ENCODE data around the gene GAS5. TPM values are rescaled to one million over a fixed set of nuclear protein-coding genes. Genes with fewer than 3 reads are reported as not detected.
"Not testable (repeated sequence)": the region's sequence is repeated elsewhere in the genome, so short reads cannot be mapped to it uniquely, and the experiment has no call there.

Gene GAS5
- total RNA-seq, 1 donor from 2014 or later = 631 TPM

DNA sequence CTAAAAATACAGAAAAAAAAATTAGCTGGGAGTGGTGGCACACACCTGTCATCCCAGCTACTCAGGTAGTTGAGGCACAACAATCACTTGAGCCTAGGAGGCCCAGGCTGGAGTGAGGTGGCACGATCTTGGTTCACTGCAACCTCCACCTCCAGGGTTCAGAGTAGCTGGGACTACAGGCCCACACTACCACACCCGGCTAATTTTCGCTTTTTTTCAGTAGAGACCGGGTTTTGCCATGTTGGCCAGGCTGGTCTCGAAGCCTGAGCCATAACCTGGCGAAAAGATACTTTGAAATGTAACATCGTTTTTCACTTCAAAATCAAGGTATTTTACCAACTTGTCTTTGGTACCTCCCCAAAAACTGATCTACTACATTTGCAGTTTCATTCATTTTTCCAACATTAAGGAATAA is 6.1 kb downstream of the GAS5 start:
- H3K27me3 Mint-ChIP-seq (ENCODE audit: low read depth) = no peaks in the 10 kb centered on the region
- no peak for DNase-seq (ENCODE audit: low spot score in 2 of 2, unreplicated experiment in 2 of 2)

DNA sequence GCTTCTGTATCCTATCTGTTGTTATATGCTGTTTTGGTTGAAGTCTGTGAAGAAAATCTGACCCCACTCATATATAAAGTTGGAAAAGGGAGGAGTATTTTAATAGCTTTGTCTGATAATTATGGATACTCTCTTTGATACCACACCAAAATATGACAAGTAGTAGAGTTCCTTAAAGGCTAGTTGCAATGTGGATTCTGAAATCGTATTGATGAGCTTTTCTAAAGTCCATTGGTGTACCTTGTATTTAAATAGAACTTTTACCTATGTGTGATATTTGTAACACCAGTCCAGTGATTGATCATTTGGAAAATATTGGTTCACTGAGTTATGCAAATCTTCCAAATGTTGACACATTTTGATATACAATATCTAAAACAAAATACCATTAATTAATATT is 7.7 kb downstream of the GAS5 start:
- Mint-ChIP-seq H3K9me3 (no peaks in the 10 kb centered on the region), H3K27me3 (ENCODE audit: low read depth) (no peaks in the 10 kb centered on the region), H3K4me1 (peaks cover 9% of the 10 kb centered on the region), H3K36me3 (peaks cover 36% of the 10 kb centered on the region), H3K27ac (no peak overlapping the region), H3K4me3 (no peak overlapping the region)
- no peak for DNase-seq (ENCODE audit: low spot score in 2 of 2, unreplicated experiment in 2 of 2)
- TF ChIP-seq, protein P1, sequence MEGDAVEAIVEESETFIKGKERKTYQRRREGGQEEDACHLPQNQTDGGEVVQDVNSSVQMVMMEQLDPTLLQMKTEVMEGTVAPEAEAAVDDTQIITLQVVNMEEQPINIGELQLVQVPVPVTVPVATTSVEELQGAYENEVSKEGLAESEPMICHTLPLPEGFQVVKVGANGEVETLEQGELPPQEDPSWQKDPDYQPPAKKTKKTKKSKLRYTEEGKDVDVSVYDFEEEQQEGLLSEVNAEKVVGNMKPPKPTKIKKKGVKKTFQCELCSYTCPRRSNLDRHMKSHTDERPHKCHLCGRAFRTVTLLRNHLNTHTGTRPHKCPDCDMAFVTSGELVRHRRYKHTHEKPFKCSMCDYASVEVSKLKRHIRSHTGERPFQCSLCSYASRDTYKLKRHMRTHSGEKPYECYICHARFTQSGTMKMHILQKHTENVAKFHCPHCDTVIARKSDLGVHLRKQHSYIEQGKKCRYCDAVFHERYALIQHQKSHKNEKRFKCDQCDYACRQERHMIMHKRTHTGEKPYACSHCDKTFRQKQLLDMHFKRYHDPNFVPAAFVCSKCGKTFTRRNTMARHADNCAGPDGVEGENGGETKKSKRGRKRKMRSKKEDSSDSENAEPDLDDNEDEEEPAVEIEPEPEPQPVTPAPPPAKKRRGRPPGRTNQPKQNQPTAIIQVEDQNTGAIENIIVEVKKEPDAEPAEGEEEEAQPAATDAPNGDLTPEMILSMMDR (IDR thresholded peaks at IDR 0.05; ENCODE audit: unreplicated experiment) = no peak

More for the DNA sequence above, 6.1 kb downstream of the GAS5 start:
- H3K4me1 Mint-ChIP-seq = peaks cover 26% of the 10 kb centered on the region
- no peak overlapping the region for H3K4me3 Mint-ChIP-seq
- H3K9me3 Mint-ChIP-seq = no peaks in the 10 kb centered on the region
- H3K36me3 Mint-ChIP-seq = peaks cover 44% of the 10 kb centered on the region
- TF ChIP-seq, protein P1 (IDR thresholded peaks at IDR 0.05; ENCODE audit: unreplicated experiment) = no peak
- H3K27ac Mint-ChIP-seq = no peak overlapping the region

DNA sequence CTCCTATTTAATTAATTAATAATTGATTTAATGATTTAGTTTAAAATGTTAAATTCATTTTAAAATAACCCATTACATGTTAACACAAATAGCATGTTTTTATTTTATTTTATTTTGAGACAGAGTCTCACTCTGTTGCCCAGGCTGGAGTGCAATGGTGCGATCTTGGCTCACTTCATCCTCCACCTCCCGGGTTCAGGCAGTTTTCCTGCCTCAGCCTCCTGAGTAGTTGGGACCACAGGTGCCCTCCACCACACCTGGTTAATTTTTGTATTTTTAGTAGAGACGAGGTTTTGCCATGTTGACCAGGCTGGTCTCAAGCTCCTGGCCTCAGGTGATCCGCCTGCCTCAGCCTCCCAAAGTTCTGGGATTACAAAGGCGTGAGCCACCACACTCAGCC is 8.2 kb downstream of the GAS5 start:
- H3K4me3 Mint-ChIP-seq; H3K9me3 Mint-ChIP-seq; H3K27ac Mint-ChIP-seq; DNase-seq (ENCODE audit: low spot score in 2 of 2, unreplicated experiment in 2 of 2); H3K27me3 Mint-ChIP-seq (ENCODE audit: low read depth); H3K4me1 Mint-ChIP-seq: not testable (repeated sequence)
- peaks cover 36% of the 10 kb centered on the region for H3K36me3 Mint-ChIP-seq

DNA sequence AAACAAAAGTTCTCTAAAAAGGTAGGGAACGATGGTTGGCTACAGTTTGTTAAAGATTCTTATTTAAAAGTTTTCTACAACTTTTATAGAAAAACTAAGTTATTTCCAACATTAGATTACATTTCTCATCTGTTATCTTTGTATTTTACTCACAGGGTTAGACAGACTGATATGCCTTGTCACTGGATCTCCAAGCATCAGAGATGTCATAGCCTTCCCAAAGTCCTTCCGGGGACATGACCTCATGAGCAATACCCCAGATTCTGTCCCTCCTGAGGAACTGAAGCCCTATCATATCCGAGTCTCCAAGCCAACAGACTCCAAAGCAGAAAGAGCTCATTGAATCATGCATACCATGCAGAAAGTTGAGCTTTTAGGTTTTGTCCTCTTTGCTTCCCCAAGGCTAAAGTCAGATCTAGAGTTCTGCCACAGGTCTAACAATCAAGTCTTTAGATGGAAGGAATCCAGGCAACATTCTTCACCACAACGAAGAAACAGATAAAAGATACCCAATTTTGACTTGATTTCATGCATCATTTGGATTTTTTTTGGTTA is 10.3 kb downstream of the GAS5 start:
- Mint-ChIP-seq H3K27ac (no peak overlapping the region), H3K9me3 (no peaks in the 10 kb centered on the region), H3K27me3 (ENCODE audit: low read depth) (no peaks in the 10 kb centered on the region), H3K36me3 (peaks cover 31% of the 10 kb centered on the region), H3K4me1 (no peaks in the 10 kb centered on the region), H3K4me3 (no peak overlapping the region)
- no peak for DNase-seq (ENCODE audit: low spot score in 2 of 2, unreplicated experiment in 2 of 2)
- TF ChIP-seq, protein P1 (IDR thresholded peaks at IDR 0.05; ENCODE audit: unreplicated experiment) = no peak

DNA sequence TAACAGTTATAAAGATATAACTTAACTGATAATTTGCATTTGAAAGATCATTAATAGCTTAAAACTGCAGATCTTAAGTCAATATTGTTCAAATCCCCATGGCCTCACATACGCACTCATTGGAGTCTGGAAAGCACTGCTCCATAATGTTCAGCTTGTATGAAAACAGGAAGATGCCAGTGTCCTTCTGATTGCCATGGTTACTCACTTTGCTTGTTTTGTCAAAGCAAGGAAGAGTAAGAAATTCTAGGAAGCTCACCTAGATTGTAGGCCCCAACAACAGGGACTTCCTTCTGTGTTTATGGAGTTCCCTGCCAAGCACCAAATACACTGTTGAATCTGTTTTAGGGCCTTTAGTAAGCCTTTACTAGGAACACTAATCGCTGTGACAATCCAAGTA is 10.9 kb downstream of the GAS5 start:
- Mint-ChIP-seq H3K36me3 (peaks cover 33% of the 10 kb centered on the region), H3K4me3 (no peak overlapping the region), H3K27me3 (ENCODE audit: low read depth) (no peaks in the 10 kb centered on the region), H3K9me3 (no peaks in the 10 kb centered on the region), H3K4me1 (no peaks in the 10 kb centered on the region), H3K27ac (no peak overlapping the region)
- TF ChIP-seq, protein P1 (IDR thresholded peaks at IDR 0.05; ENCODE audit: unreplicated experiment) = no peak
- DNase-seq (ENCODE audit: low spot score in 2 of 2, unreplicated experiment in 2 of 2) = no peak

DNA sequence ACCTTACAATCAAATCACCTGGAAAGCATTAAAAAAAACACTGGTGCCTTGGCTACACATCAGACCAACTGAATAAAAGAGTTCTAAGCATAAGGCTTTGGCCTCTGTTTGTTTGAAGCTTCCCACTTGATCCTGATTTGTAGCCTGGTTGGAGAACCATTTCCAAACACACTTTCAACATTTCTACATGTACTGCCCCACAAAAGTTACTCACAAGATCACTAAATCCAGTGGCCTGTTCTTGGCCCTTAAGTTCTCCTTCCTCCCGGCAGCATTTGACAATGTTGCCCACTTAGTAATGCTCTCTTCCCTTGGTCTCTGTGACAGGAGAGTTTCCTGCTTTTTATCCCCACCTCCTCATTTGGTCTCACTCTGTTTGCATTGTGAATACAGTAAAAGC is 11.8 kb downstream of the GAS5 start:
- Mint-ChIP-seq H3K27ac (no peak overlapping the region), H3K9me3 (no peaks in the 10 kb centered on the region), H3K27me3 (ENCODE audit: low read depth) (no peaks in the 10 kb centered on the region), H3K4me3 (no peak overlapping the region), H3K4me1 (no peaks in the 10 kb centered on the region), H3K36me3 (peaks cover 33% of the 10 kb centered on the region)
- TF ChIP-seq, protein P1 (IDR thresholded peaks at IDR 0.05; ENCODE audit: unreplicated experiment) = no peak
- no peak for DNase-seq (ENCODE audit: low spot score in 2 of 2, unreplicated experiment in 2 of 2)
